Measurements from ENCODE around the gene IL36G. TPM values are rescaled to one million over a fixed set of nuclear protein-coding genes. Genes with fewer than 3 reads are reported as not detected.

Gene IL36G
- total RNA-seq, 4 donors from 2014 or later: not detected

- WGBS, 2 donors: 90 to 93% methylated on average over 3 of the region's 3 CpGs
- Histone ChIP-seq H3K4me1 (no peaks in the 10 kb centered on the region), H3K27me3 (no peaks in the 10 kb centered on the region), H3K9me3 (no peaks in the 10 kb centered on the region), H3K4me3 (replicated peaks in 1 of 3) (no peak overlapping the region), H3K36me3 (no peaks in the 10 kb centered on the region), H3K27ac (no peak overlapping the region)
- intact Hi-C loops (cut with DNase I): no loop called here
- DNase-seq: no peak
- TF ChIP-seq CTCF (IDR thresholded peaks at IDR 0.05) (no peak), POLR2A (IDR thresholded peaks at IDR 0.05) (no peak)
Measured at GRCh38 chr2:113013336-113013661, 35.5 kb downstream of the IL36G start.

GRCh38 chr2:113014067-113014466 lies 36.3 kb downstream of the IL36G start:
- intact Hi-C loops (cut with DNase I): no loop called here
- no peak overlapping the region for H3K4me3 ChIP-seq (replicated peaks in 1 of 3)
- no peak overlapping the region for H3K27ac ChIP-seq
- DNase-seq: no peak
- WGBS, 2 donors: 93 to 96% methylated on average over 2 of the region's 2 CpGs
- H3K36me3 ChIP-seq: no peaks in the 10 kb centered on the region
- TF ChIP-seq POLR2A (IDR thresholded peaks at IDR 0.05) (no peak), CTCF (IDR thresholded peaks at IDR 0.05) (no peak)
- H3K4me1 ChIP-seq: no peaks in the 10 kb centered on the region
- no peaks in the 10 kb centered on the region for H3K9me3 ChIP-seq
- H3K27me3 ChIP-seq: no peaks in the 10 kb centered on the region

GRCh38 chr2:113015042-113015441 lies 37.2 kb downstream of the IL36G start:
- H3K9me3 ChIP-seq: no peaks in the 10 kb centered on the region
- DNase-seq: no peak
- intact Hi-C loops (cut with DNase I): no loop called here
- no peaks in the 10 kb centered on the region for H3K4me1 ChIP-seq
- H3K27me3 ChIP-seq: no peaks in the 10 kb centered on the region
- TF ChIP-seq CTCF (IDR thresholded peaks at IDR 0.05) (no peak), POLR2A (IDR thresholded peaks at IDR 0.05) (no peak)
- 70 to 90% methylated on average over 1 of the region's 1 CpG for WGBS, 2 donors
- H3K4me3 ChIP-seq (replicated peaks in 1 of 3): no peak overlapping the region
- H3K27ac ChIP-seq: no peak overlapping the region
- H3K36me3 ChIP-seq: no peaks in the 10 kb centered on the region

- Histone ChIP-seq H3K4me3 (replicated peaks in 1 of 3) (no peak overlapping the region), H3K9me3 (no peaks in the 10 kb centered on the region), H3K36me3 (no peaks in the 10 kb centered on the region), H3K27me3 (no peaks in the 10 kb centered on the region), H3K4me1 (no peaks in the 10 kb centered on the region), H3K27ac (no peak overlapping the region)
- intact Hi-C loops (cut with DNase I): no loop called here
- TF ChIP-seq CTCF (IDR thresholded peaks at IDR 0.05) (no peak), POLR2A (IDR thresholded peaks at IDR 0.05) (no peak)
- 82 to 96% methylated on average over 2 of the region's 2 CpGs for WGBS, 2 donors
- no peak for DNase-seq
Measured at GRCh38 chr2:113015655-113016054, 37.8 kb downstream of the IL36G start.

- DNase-seq: no peak
Measured at GRCh38 chr2:113018509-113018908, 40.7 kb downstream of the IL36G start.

More at GRCh38 chr2:113018509-113018908, 40.7 kb downstream of the IL36G start:
- 80 to 86% methylated on average over 3 of the region's 3 CpGs for WGBS, 2 donors
- Histone ChIP-seq H3K4me1 (no peaks in the 10 kb centered on the region), H3K9me3 (no peaks in the 10 kb centered on the region), H3K27ac (no peak overlapping the region), H3K36me3 (no peaks in the 10 kb centered on the region), H3K27me3 (no peaks in the 10 kb centered on the region), H3K4me3 (replicated peaks in 1 of 3) (no peak overlapping the region)
- TF ChIP-seq CTCF (IDR thresholded peaks at IDR 0.05): no peak
- TF ChIP-seq POLR2A (IDR thresholded peaks at IDR 0.05): no peak
- intact Hi-C loops (cut with DNase I): no loop called here
